ENCODE results near the gene MEI1.
"Not testable (repeated sequence)": the region's sequence is repeated elsewhere in the genome, so short reads cannot be mapped to it uniquely, and the experiment has no call there.

Gene MEI1

DNA sequence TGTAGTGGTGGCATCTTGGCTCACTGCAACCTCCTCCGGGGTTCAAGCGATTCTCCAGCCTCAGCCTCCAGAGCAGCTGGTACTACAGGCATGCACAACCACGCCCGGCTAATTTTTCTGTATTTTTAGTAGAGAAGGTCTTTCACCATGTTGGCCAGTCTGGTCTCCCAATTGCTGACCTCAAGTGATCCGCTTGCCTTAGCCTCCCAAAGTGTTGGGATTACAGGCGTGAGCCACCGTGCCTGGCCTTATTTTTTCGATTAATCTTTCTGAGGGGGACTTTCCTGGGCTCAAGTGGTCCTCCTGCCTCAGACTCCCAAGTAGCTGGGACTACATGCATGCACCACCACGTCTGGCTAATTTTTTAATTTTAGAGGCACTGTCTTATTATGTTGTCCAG lies 16.3 kb upstream of the MEI1 start:
- no peak for DNase-seq (ENCODE audit: low spot score)

- no peak for DNase-seq (ENCODE audit: low spot score)
These were observed 15.7 kb upstream of the MEI1 start for GRCh38 chr22:41683616-41684015.

DNA sequence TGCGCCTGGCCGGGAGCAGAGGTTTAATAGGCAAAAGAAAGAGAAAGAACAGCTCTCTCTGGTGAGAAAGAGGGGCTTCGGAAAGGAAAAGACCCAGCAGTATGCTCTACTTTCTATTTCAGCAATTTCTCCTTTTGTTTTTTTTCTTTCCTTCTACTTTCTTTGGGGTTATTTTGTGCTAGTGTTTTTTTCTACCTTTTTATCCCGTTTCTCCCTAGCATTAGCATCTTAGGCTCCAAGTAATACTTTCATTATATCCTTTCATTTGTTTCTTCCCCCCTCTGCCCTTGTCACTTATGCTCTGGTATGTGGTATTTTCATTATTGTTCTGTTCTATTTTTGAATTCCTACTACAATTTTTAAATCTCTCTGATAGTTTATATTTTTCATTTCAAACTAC lies 15.1 kb upstream of the MEI1 start:
- no peak for DNase-seq (ENCODE audit: low spot score)

DNA sequence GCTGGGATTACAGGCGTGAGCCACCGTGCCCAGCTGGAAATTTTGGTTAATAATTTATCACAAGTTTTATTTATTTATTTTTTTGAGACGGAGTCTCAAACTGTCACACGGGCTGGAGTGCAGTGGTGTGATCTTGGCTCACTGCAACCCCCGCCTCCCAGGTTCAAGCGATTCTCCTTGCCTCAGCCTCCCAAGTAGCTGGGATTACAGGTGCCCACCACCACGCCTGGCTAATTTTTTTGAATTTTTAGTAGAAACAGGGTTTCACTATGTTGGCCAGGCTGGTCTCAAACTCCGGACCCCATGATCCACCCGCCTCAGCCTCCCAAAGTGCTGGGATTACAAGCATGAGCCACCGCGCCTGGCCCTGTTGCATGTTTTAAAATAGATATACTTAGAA lies 12.4 kb upstream of the MEI1 start:
- DNase-seq (ENCODE audit: low spot score) = not testable (repeated sequence)

- peak; percentile 29 for DNase-seq (ENCODE audit: low spot score)
These were observed 11.4 kb upstream of the MEI1 start for GRCh38 chr22:41687901-41688364.

DNA sequence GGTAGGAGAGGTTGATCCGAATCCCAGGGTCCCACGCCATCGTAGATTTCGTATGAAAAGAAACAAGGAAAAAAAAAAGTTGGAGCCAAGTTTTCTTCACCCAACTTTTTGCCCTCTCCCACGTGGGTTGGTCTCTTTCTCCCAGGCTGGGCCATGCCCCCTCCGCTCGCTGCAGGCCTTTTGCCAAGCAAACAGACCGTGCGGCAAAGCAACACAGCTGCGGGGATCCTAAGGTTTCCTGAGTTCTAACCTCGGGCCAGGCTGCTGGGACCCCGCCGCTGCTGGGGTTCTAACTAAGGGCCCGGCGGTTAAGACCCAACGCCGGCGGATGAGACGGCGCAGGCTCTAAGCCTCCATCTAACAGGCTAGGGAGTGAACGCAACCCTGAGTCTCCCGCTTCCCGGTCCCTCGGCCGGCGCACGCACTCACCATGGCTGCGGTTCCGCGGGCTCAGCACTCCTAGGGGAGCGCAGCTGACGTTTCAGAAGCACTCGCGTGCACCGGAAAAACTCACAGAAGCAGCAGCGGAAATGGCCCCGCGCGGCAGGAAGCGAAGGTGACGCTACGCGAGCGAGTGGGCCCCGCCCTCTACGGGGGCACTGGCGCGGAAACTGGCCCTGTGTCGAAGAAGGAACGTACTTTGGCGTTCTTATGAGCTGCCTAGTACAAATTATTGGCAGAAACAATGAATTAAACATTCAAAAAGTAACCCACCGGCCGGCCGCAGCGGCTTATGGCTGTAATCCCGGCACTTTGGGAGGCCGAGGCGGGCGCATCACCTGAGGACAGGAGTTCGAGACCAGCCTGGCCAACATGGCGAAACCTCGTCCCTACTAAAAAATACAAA lies 10.7 kb upstream of the MEI1 start, which contains the start of gene SNU13:
TSS of gene SNU13 (minus strand) at position 503 of the 847 bp plus-strand sequence. CDS start at position 432, 71 bp downstream.
- DNase-seq (ENCODE audit: low spot score) = peak; percentile 94

DNA sequence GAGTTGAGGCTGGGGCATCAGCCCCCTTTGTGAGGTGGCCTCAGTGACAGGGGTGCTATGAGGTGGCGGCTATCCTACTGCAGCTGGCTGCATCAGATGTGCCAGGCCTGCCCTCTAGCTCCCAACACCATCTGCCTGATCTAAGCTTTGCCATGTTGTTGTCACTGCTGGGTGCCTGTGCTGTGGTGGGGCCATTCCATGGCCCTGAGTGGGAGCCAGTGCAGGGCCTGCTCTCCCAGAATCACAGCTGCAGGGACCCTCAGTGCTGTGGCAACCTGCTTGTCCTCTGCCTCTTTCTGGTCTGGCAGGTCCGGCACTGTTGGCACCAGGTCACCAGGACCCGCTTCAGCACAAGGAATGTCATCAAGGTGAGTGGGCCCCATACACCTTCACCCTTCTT lies 8.8 kb upstream of the MEI1 start:
- no peak for DNase-seq (ENCODE audit: low spot score)

DNA sequence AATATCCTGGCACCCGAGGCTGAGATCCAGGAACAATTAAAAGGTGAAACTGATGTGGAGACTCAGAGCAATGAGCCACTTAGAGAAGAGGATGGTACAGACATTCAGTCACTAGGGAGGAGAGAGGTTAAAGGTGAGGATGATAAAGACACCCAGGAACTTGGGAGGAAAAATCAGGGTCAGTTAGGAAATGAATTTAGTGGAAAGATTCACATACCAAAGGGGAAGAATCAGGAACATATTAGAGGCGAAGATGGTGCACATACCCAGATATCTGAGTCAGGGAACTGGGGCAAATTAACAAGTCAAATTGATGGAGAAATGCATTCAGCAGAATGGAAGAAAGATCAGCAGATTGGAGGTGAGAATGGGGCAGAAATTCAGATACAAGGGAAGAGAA lies 4.1 kb upstream of the MEI1 start:
- DNase-seq (ENCODE audit: low spot score) = no peak

DNA sequence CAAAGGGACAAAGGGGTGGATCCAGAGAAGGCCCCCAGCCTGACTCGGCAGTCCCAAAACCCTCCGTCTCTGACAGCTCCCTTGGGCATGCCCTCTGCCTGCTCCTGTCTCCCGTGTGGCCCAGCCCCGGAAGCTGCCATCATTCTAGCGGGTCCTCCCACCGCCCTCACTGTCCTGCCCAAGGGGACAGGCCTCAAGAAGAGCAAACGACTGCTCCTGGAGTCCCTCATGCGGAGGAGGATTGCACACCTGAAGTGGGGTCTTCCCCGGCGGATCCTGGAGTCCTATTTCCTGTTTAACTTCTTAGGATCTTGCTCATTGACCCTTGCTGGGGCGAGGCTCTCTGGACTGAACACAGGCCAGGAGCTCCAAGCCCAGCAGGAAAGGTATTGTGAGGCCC lies 2.6 kb upstream of the MEI1 start:
- DNase-seq (ENCODE audit: low spot score) = no peak

- peak; percentile 95 for DNase-seq (ENCODE audit: low spot score)
These were observed 2.1 kb upstream of the MEI1 start for GRCh38 chr22:41697126-41697775.

GRCh38 chr22:41700108-41700364 lies 733 bp downstream of the MEI1 start:
- DNase-seq (ENCODE audit: low spot score) = no peak

GRCh38 chr22:41702763-41703162 lies 3.5 kb downstream of the MEI1 start:
- no peak for DNase-seq (ENCODE audit: low spot score)

GRCh38 chr22:41709341-41709740 lies 10.0 kb downstream of the MEI1 start:
- DNase-seq (ENCODE audit: low spot score) = no peak

DNA sequence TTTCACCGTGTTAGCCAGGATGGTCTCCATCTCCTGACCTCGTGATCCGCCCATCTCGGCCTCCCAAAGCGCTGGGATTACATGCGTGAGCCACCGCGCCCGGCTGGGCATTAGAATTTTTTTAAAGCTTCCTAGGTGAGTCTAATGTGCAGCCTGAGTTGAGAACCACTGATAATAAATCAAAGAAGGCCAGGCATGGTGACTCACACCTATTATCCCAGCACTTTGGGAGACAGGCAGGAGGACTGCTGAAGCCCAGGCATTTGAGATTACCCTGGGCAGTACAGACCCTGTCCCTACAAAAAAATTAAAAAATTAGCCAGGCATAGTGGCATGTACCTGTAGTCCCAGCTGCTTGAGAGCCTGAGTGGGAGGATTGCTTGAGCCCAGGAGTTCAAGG lies 13.7 kb downstream of the MEI1 start:
- DNase-seq (ENCODE audit: low spot score) = no peak

DNA sequence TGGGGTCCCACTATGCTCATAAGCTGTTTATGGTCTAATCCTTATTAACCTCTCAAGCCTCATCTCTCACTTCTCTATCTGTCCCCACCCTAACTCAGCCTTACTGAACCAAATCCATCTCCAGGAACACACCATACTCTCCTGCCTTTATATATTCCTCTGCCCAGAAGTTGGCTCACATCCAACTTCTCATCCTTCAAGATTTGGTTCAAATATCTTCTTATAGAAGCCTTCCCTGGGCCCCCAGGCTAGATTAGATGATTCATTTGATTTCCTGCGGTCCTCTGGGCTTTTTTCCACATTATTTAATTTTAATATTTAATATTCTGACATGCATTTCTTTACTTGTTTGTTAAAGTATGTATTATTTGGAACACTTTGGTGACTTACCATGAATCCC lies 23.2 kb downstream of the MEI1 start:
- DNase-seq (ENCODE audit: low spot score) = no peak

GRCh38 chr22:41725510-41726110 lies 26.3 kb downstream of the MEI1 start:
- no peak for DNase-seq (ENCODE audit: low spot score)

GRCh38 chr22:41731609-41732008 lies 32.3 kb downstream of the MEI1 start:
- DNase-seq (ENCODE audit: low spot score) = no peak

- DNase-seq (ENCODE audit: low spot score) = no peak
These were observed 32.9 kb downstream of the MEI1 start for GRCh38 chr22:41732096-41732772.

- not testable (repeated sequence) for DNase-seq (ENCODE audit: low spot score)
These were observed 33.9 kb downstream of the MEI1 start for GRCh38 chr22:41733241-41733640.

- DNase-seq (ENCODE audit: low spot score) = no peak
These were observed 40.3 kb downstream of the MEI1 start for GRCh38 chr22:41739576-41739975.

DNA sequence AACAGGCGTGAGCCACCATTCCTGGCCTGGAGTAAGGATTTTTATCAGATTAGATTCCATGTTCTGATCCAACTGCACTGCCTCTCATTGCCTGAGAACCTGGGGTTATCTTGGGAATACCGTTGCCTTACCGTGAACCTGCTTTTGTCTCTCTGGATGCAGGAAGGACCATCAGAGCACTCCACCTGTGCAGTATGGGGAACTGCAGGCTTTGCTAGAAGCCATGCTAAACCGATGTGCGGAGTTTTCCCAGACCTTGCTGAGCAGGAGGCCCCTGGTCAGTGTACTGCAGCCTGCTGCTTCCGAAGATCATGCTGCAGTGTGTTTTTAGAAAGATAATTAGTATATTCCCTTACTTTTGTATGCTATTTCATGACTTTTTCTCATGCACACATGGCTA lies 43.6 kb downstream of the MEI1 start:
- DNase-seq (ENCODE audit: low spot score) = no peak

- no peak for DNase-seq (ENCODE audit: low spot score)
These were observed 46.7 kb downstream of the MEI1 start for GRCh38 chr22:41745968-41746367.
